Transverse colon (tissue), 4 donors: ENCODE results near the gene KARS1. TPM values are rescaled to one million over a fixed set of nuclear protein-coding genes. Genes with fewer than 3 reads are reported as not detected.

Experiments
- DNase-seq: peaks from one replicate; pipeline ENCODE4 v3.0.0-alpha.2; 2019
- H3K27ac ChIP-seq, 4 donors: fragments of 200-600 bp; sonication (generic); 2 replicates each; pipeline ENCODE4 v1.5.1; 2016 to 2018; ENCODE audit warnings: inconsistent platforms in 4 of 4
- H3K27me3 ChIP-seq: fragments of 200-600 bp; sonication (generic); 2 replicates; pipeline ENCODE4 v1.5.1; 2017; ENCODE audit warnings: inconsistent platforms
- H3K36me3 ChIP-seq, 4 donors: fragments of 200-600 bp; sonication (generic); 2 replicates each; pipeline ENCODE4 v1.5.1; 2017 to 2019; ENCODE audit warnings: inconsistent platforms in 4 of 4
- H3K4me1 ChIP-seq, 4 donors: fragments of 200-600 bp; sonication (generic); 2 replicates each; pipeline ENCODE4 v1.5.1; 2017 to 2020; ENCODE audit warnings: inconsistent platforms in 4 of 4
- H3K4me3 ChIP-seq, 4 donors: fragments of 200-600 bp; sonication (generic); 1 replicate in 1 of 4; 2 replicates in 3 of 4; pipeline versions ENCODE4 v1.5.1 to v1.6.1; 2017 to 2019; ENCODE audit warnings: inconsistent platforms in 4 of 4
- H3K9me3 ChIP-seq, 2 donors: fragments of 200-600 bp; sonication (generic); 2 replicates each; pipeline ENCODE4 v1.5.1; 2017 to 2019; ENCODE audit warnings: inconsistent platforms in 2 of 2
- CTCF ChIP-seq, 5 experiments: fragments of 200-600 bp in 3 of 5; fragments of 450-650 bp in 2 of 5; sonication (generic) in 3 of 5; IDR thresholded peaks; 1 replicate in 2 of 5; 2 replicates in 3 of 5; pipeline ENCODE4 v1.5.1; 2016 to 2017; ENCODE audit warnings: antibody characterized with exemption in 5 of 5, inconsistent platforms in 3 of 5, mild to moderate bottlenecking in 2 of 5, moderate library complexity in 1 of 5
- EP300 ChIP-seq: sonication (generic); formaldehyde crosslinking; IDR thresholded peaks from one replicate; pipeline ENCODE4 v1.6.1; 2017; ENCODE audit warnings: antibody characterized with exemption, low read depth
- POLR2A ChIP-seq: fragments of 450-650 bp; IDR thresholded peaks from one replicate; pipeline ENCODE4 v1.6.1; 2016; ENCODE audit warnings: antibody characterized with exemption, mild to moderate bottlenecking, moderate library complexity
- POLR2AphosphoS5 ChIP-seq, 3 donors: sonication (generic); formaldehyde crosslinking; IDR thresholded peaks; one replicate each; pipeline ENCODE4 v1.6.1; 2016; ENCODE audit warnings: antibody characterized with exemption in 3 of 3
- WGBS, 2 donors: methylation state at CpG; one replicate each; pipeline ENCODE4 v1.1.5; 2018; ENCODE audit warnings: low coverage in 1 of 2; 5-methylcytosine and 5-hydroxymethylcytosine counted together
- in situ Hi-C, 4 donors: fragments of 200-750 bp; cut with MboI; loops; one replicate each; pipeline versions ENCODE4 v1.15.0 to v1.15.1; 2017; ENCODE audit warnings: low sequenced_read_pairs in 3 of 4, low pct_ligation_motif_present in 1 of 4, low pct_unique_long_range_greater_than_20kb in 1 of 4
- intact Hi-C: fragments of 100-400 bp; cut with DNase I; formaldehyde crosslinking; loops from one replicate; pipeline ENCODE4 v1.15.1; 2023; ENCODE audit warnings: low total_unique reads
- total RNA-seq, 4 donors: library from RNA; depleted of rRNA; stranded (reverse); fragments of >200 nt; gene quantifications; one replicate each; pipeline ENCODE4 v1.1.0, GENCODE V29; 2016

The KARS1 gene
- total RNA-seq, 4 donors from 2014 or later = 15.3 to 86.5 (median 76.4) TPM

GRCh38 chr16:75579281-75579834, 68.1 kb downstream of the KARS1 start:
- WGBS, 2 donors = 63 to 75% methylated on average over 2 to 7 of the region's 7 CpGs
- no peaks in the 10 kb centered on the region for H3K9me3 ChIP-seq

GRCh38 chr16:75578725-75579124, 68.7 kb downstream of the KARS1 start:
- H3K4me3 ChIP-seq = no peak overlapping the region
- H3K4me1 ChIP-seq = no peaks in the 10 kb centered on the region
- TF ChIP-seq CTCF (IDR thresholded peaks at IDR 0.05) (no peak), EP300 (no peak), POLR2A (no peak), POLR2AphosphoS5 (IDR thresholded peaks at IDR 0.05) (no peak)
- in situ Hi-C loops (no loop called here), intact Hi-C loops (no loop called here)
- no peaks in the 10 kb centered on the region for H3K27me3 ChIP-seq
- H3K9me3 ChIP-seq = no peaks in the 10 kb centered on the region
- WGBS, 2 donors = 97 to 100% methylated on average over 2 of the region's 2 CpGs
- DNase-seq = no peak
- peaks cover 0 to 39% (median 12%) of the 10 kb centered on the region in 4 donors for H3K36me3 ChIP-seq
- H3K27ac ChIP-seq = no peak overlapping the region

More at GRCh38 chr16:75579281-75579834, 68.1 kb downstream of the KARS1 start:
- in situ Hi-C loops (no loop called here), intact Hi-C loops (no loop called here)
- Histone ChIP-seq H3K27me3 (no peaks in the 10 kb centered on the region), H3K4me1 (no peaks in the 10 kb centered on the region), H3K36me3 (peaks cover 0 to 34% (median 9%) of the 10 kb centered on the region in 4 donors), H3K4me3 (no peak overlapping the region), H3K27ac (no peak overlapping the region)
- TF ChIP-seq POLR2AphosphoS5 (IDR thresholded peaks at IDR 0.05) = no peak
- TF ChIP-seq POLR2A = no peak
- TF ChIP-seq EP300 = no peak
- no peak for TF ChIP-seq CTCF (IDR thresholded peaks at IDR 0.05)
- DNase-seq = no peak

- WGBS, 2 donors = 95 to 100% methylated on average over 4 to 7 of the region's 7 CpGs
- no peak for DNase-seq
Measured at GRCh38 chr16:75578212-75578611, 69.3 kb downstream of the KARS1 start.

More at GRCh38 chr16:75578212-75578611, 69.3 kb downstream of the KARS1 start:
- no peaks in the 10 kb centered on the region for H3K9me3 ChIP-seq
- intact Hi-C loops = no loop called here
- H3K27ac ChIP-seq = no peak overlapping the region
- H3K4me1 ChIP-seq = no peaks in the 10 kb centered on the region
- H3K27me3 ChIP-seq = no peaks in the 10 kb centered on the region
- no peak for TF ChIP-seq CTCF (IDR thresholded peaks at IDR 0.05)
- no peak for TF ChIP-seq EP300
- no peak for TF ChIP-seq POLR2A
- TF ChIP-seq POLR2AphosphoS5 (IDR thresholded peaks at IDR 0.05) = no peak
- H3K36me3 ChIP-seq = peaks cover 0 to 41% (median 12%) of the 10 kb centered on the region in 4 donors
- no peak overlapping the region for H3K4me3 ChIP-seq
- in situ Hi-C loops = no loop called here

Other genes with a start within 250 kb of the KARS1 start
- gene CFDP1, start 214.2 kb downstream of the KARS1 start, total RNA-seq = 100 to 1,000 TPM in 3 of 4 donors, 10 to 100 TPM in 1; 51.2 to 318 (median 145) TPM
- gene TMEM170A, start 183.0 kb downstream of the KARS1 start, total RNA-seq = 10 to 100 TPM; 16.5 to 96.7 (median 49.2) TPM
- gene CHST6, start 152.2 kb downstream of the KARS1 start, total RNA-seq = 1 to 10 TPM; 1.7 to 3.7 (median 2.9) TPM
- 10 to 100 TPM; 17.6 to 52.0 (median 33.8) TPM for gene CHST5, start 111.6 kb downstream of the KARS1 start, total RNA-seq
- gene TMEM231, start 91.4 kb downstream of the KARS1 start, total RNA-seq = 10 to 100 TPM in 1 of 4 donors, 1 to 10 TPM in 3; 1.5 to 12.5 (median 5.3) TPM
- gene GABARAPL2, start 81.3 kb downstream of the KARS1 start, total RNA-seq = 100 to 1,000 TPM in 1 of 4 donors, 10 to 100 TPM in 3; 40.0 to 128 (median 81.3) TPM
- 10 to 100 TPM; 14.1 to 94.3 (median 49.1) TPM for gene ADAT1, start 24.4 kb downstream of the KARS1 start, total RNA-seq
- 10 to 100 TPM; 20.9 to 50.0 (median 36.3) TPM for gene TERF2IP, start 108 bp upstream of the KARS1 start, total RNA-seq
- gene CPHXL2, start 29.3 kb upstream of the KARS1 start, total RNA-seq = not detected
- not detected for gene DUXB, start 53.8 kb upstream of the KARS1 start, total RNA-seq
- gene CPHXL, start 78.8 kb upstream of the KARS1 start, total RNA-seq = not detected